Activated T-helper 2 cell treated with anti-CD3 and anti-CD28 coated beads, Interferon-gamma antibody, Interleukin-2, Interleukin-4, amounts not matched to agents 10 μg/mL and 5 μg/mL and 100 μg/mL, durations not matched to agents 14 hours and 24 hours and 36 hours (primary cell): ENCODE data around the gene SLC22A2. TPM values are rescaled to one million over a fixed set of nuclear protein-coding genes. Genes with fewer than 3 reads are reported as not detected.
"Not testable (repeated sequence)": the region's sequence is repeated elsewhere in the genome, so short reads cannot be mapped to it uniquely, and the experiment has no call there.

Experiments
- DNase-seq: peaks from one replicate; pipeline ENCODE4 v3.0.0; 2021; ENCODE audit warnings: low spot score
- H3K27ac Mint-ChIP-seq: one replicate; pipeline ENCODE4 v1.8.0; 2021; ENCODE audit warnings: mixed read lengths
- H3K27me3 Mint-ChIP-seq: one replicate; pipeline ENCODE4 v1.8.0; 2021; ENCODE audit warnings: low read depth, mixed read lengths
- H3K36me3 Mint-ChIP-seq: one replicate; pipeline ENCODE4 v1.8.0; 2021; ENCODE audit warnings: low read depth, mixed read lengths
- H3K4me1 Mint-ChIP-seq: one replicate; pipeline ENCODE4 v1.8.0; 2021; ENCODE audit warnings: low read depth, mixed read lengths
- H3K4me3 Mint-ChIP-seq: one replicate; pipeline ENCODE4 v1.8.0; 2021; ENCODE audit warnings: low read depth, mild to moderate bottlenecking, moderate library complexity, mixed read lengths
- H3K9me3 Mint-ChIP-seq: one replicate; pipeline ENCODE4 v1.8.0; 2021; ENCODE audit warnings: mixed read lengths
- intact Hi-C: fragments of 100-400 bp; cut with micrococcal nuclease; formaldehyde crosslinking; loops from one replicate; pipeline ENCODE4 v1.15.1; 2023
- total RNA-seq: library from RNA; stranded (reverse); gene quantifications from 2 replicates; pipeline ENCODE4 v1.2.3, GENCODE V29; 2022

The SLC22A2 gene
- not detected in 2 replicates for total RNA-seq

- DNase-seq, result no peak
- no peaks in the 10 kb centered on the region for H3K9me3 Mint-ChIP-seq
- H3K27ac Mint-ChIP-seq, result no peak within 1 kb of the TSS
- no peaks in the 10 kb centered on the region for H3K36me3 Mint-ChIP-seq
- no peak within 1 kb of the TSS for H3K4me3 Mint-ChIP-seq
- intact Hi-C loops, result no loop called here
- H3K4me1 Mint-ChIP-seq, result no peaks in the 10 kb centered on the region
- peaks cover 11% of the 10 kb centered on the region for H3K27me3 Mint-ChIP-seq
Observed at GRCh38 chr6:160258346-160259142, at the start of gene SLC22A2. SLC22A2 (minus strand) TSS chr6:160258821; CDS start chr6:160258757, 64 bp downstream.

GRCh38 chr6:160305926-160306713 lies 47.5 kb upstream of the SLC22A2 start:
- no peak overlapping the region for H3K27ac Mint-ChIP-seq
- no peaks in the 10 kb centered on the region for H3K36me3 Mint-ChIP-seq
- no peak overlapping the region for H3K4me3 Mint-ChIP-seq
- H3K9me3 Mint-ChIP-seq, result peaks cover 11% of the 10 kb centered on the region
- H3K27me3 Mint-ChIP-seq, result peaks cover 8% of the 10 kb centered on the region
- H3K4me1 Mint-ChIP-seq, result no peaks in the 10 kb centered on the region
- intact Hi-C loops, result no loop called here
- DNase-seq, result no peak

GRCh38 chr6:160303806-160304205 lies 45.2 kb upstream of the SLC22A2 start:
- intact Hi-C loops, result no loop called here
- no peaks in the 10 kb centered on the region for H3K4me1 Mint-ChIP-seq
- no peak for DNase-seq
- H3K27ac Mint-ChIP-seq, result no peak overlapping the region
- H3K27me3 Mint-ChIP-seq, result peaks cover 8% of the 10 kb centered on the region
- H3K9me3 Mint-ChIP-seq, result peaks cover under 1% of the 10 kb centered on the region
- no peaks in the 10 kb centered on the region for H3K36me3 Mint-ChIP-seq
- H3K4me3 Mint-ChIP-seq, result no peak overlapping the region

DNA sequence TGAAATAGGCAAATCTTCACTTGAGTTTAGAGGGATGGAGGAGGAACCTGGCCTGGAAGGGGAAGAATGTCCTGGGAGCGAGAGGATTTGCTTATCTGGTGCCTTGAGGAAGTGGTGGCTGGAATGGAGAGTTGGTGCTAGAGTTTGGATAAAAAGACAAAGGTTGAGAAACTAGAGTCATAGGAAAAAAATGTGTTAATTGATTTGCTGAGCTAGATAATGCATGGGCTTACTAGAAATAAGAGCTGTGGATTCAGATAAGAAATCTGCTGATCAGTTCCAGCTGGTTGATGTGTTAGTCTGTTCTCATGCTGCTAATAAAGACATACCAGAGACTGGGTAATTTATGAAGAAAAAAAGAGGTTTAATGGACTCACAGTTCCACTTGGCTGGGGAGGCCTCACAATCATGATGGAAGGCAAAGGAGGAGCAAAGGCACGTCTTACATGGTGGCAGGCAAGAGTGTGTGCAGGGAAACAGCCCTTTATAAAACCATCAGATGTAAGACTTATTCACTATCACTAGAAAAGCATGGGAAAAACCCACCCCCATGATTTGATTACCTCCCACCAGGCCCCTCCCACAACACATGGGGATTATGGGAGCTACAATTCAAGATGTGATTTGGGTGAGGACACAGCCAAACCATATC lies 43.9 kb upstream of the SLC22A2 start:
- H3K36me3 Mint-ChIP-seq, H3K27ac Mint-ChIP-seq, H3K9me3 Mint-ChIP-seq, intact Hi-C loops, H3K4me1 Mint-ChIP-seq, H3K27me3 Mint-ChIP-seq, H3K4me3 Mint-ChIP-seq, DNase-seq: not testable (repeated sequence)

DNA sequence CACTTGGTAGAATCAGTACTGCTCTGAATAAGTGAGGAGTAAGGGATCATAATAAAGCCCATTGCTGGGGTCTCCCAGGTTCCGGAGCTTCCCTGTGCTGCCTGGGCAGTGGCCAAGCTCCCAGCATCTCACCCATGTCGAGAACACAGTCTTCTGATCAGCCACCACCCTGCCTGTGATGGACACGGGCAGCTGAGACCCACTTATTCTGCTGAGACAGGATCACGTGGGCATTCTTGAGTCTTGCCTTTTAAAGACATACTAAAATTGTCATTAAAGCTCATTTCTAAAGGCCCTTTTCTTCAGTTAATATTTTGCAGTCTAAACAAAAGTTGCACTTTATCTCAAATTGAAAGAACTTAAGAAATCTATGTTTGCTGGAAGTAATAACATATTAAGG lies 42.7 kb upstream of the SLC22A2 start:
- intact Hi-C loops, result no loop called here
- Mint-ChIP-seq H3K9me3 (no peaks in the 10 kb centered on the region), H3K27me3 (peaks cover 6% of the 10 kb centered on the region), H3K36me3 (no peaks in the 10 kb centered on the region), H3K4me1 (no peaks in the 10 kb centered on the region), H3K4me3 (no peak overlapping the region), H3K27ac (no peak overlapping the region)
- no peak for DNase-seq

GRCh38 chr6:160300076-160300695 lies 41.6 kb upstream of the SLC22A2 start:
- Mint-ChIP-seq H3K27ac (no peak overlapping the region), H3K36me3 (no peaks in the 10 kb centered on the region), H3K9me3 (no peaks in the 10 kb centered on the region), H3K27me3 (peaks cover 4% of the 10 kb centered on the region), H3K4me1 (no peaks in the 10 kb centered on the region), H3K4me3 (no peak overlapping the region)
- DNase-seq, result no peak
- intact Hi-C loops, result no loop called here

DNA sequence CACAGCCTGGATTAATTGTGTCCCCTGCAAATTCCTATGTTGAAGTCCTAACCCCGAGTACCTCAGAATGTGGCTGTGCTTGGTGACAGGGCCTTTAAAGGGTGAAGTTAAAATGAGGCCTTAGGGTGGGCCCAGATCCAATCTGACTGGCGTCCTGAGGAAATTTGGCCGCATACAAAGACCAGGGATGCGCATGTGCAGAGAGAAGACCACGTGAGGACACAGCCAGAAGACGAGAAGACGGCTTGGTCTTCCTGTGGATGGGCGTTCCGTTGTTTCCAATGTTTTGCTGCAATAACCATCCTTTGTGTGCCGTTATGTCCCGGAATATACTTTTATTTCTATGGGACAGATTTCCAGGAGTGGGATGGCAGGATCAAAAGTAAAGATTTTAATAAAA lies 40.9 kb upstream of the SLC22A2 start:
- Mint-ChIP-seq H3K4me1 (no peaks in the 10 kb centered on the region), H3K36me3 (no peaks in the 10 kb centered on the region), H3K27me3 (no peaks in the 10 kb centered on the region), H3K9me3 (no peaks in the 10 kb centered on the region), H3K4me3 (no peak overlapping the region), H3K27ac (no peak overlapping the region)
- intact Hi-C loops, result no loop called here
- DNase-seq, result no peak

DNA sequence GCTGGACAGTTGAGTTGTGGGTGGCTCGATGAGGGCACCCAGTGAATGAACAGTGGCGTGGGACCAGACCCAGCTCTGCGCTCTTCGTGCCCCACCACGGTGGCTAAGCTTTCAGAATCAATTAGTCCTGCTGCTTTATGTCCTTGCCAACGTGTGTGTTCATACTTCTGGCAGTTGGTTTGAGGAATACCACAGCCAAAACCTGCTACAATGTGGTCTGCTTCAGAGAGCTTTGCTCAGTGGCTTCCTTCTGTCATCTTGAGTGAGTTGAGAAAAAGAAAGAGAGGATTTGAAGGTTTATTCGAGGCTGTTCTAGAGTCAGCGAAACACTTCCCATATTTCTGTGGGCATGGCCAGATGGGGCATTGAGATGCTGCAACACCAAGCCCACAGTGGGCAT lies 39.5 kb upstream of the SLC22A2 start:
- no peaks in the 10 kb centered on the region for H3K27me3 Mint-ChIP-seq
- H3K27ac Mint-ChIP-seq, result no peak overlapping the region
- intact Hi-C loops, result no loop called here
- H3K36me3 Mint-ChIP-seq, result no peaks in the 10 kb centered on the region
- H3K4me3 Mint-ChIP-seq, result no peak overlapping the region
- H3K4me1 Mint-ChIP-seq, result no peaks in the 10 kb centered on the region
- H3K9me3 Mint-ChIP-seq, result no peaks in the 10 kb centered on the region
- DNase-seq, result no peak

GRCh38 chr6:160297310-160297709 lies 38.7 kb upstream of the SLC22A2 start:
- no peak overlapping the region for H3K4me3 Mint-ChIP-seq
- no peaks in the 10 kb centered on the region for H3K9me3 Mint-ChIP-seq
- H3K27me3 Mint-ChIP-seq, result no peaks in the 10 kb centered on the region
- H3K27ac Mint-ChIP-seq, result no peak overlapping the region
- no peaks in the 10 kb centered on the region for H3K4me1 Mint-ChIP-seq
- no peak for DNase-seq
- intact Hi-C loops, result no loop called here
- H3K36me3 Mint-ChIP-seq, result no peaks in the 10 kb centered on the region

DNA sequence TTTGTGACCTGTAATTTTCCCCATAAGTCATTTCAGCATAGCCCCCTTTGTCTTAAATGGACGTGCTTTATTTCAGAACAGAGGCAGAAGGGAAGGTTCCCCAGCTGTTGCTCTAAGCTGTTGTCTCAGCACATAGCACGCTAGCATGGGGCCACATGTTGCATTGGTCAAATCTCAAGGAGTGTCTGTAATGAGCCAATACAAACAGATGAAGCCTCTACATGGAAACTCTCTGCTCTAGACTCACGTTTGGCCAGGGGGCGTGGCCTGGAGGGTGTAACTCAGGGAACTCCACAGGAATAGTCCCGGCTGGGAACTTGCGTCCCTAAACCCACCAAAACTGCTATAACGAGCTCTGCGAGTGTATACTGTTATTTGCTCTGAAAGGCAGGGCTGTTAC lies 35.2 kb upstream of the SLC22A2 start:
- no peak for DNase-seq
- Mint-ChIP-seq H3K4me3 (no peak overlapping the region), H3K9me3 (no peaks in the 10 kb centered on the region), H3K36me3 (no peaks in the 10 kb centered on the region), H3K4me1 (no peaks in the 10 kb centered on the region), H3K27me3 (no peaks in the 10 kb centered on the region), H3K27ac (no peak overlapping the region)
- intact Hi-C loops, result no loop called here

DNA sequence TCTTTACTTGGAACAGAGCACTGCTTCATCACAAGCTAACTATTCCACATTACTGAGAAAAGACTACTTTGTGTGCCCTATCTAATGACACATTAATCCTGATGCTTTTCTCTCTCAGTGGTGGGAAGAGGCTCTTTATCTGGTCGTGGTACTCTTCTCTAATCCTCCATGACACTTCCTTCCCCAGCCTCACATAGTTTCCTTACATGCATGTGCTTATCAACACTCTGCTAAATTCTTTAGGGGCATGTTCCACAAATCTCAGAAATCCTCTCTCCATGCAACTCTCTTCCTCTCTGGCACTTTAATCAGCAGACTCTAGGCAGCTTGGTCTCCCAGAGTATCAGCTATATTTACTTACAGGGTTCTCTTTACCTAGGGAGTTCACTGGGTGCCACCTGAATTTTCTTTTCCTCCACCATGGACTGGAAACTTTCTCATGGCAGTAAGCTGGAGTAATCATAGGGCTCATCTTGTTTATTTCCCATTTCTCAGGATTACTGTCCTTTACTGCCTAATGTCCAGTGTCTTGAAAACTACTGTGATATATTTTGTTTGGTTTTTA lies 27.0 kb upstream of the SLC22A2 start:
- Mint-ChIP-seq H3K4me1 (no peaks in the 10 kb centered on the region), H3K27me3 (peaks cover 15% of the 10 kb centered on the region), H3K36me3 (no peaks in the 10 kb centered on the region), H3K9me3 (no peaks in the 10 kb centered on the region), H3K4me3 (no peak overlapping the region), H3K27ac (no peak overlapping the region)
- DNase-seq, result no peak
- intact Hi-C loops, result no loop called here

DNA sequence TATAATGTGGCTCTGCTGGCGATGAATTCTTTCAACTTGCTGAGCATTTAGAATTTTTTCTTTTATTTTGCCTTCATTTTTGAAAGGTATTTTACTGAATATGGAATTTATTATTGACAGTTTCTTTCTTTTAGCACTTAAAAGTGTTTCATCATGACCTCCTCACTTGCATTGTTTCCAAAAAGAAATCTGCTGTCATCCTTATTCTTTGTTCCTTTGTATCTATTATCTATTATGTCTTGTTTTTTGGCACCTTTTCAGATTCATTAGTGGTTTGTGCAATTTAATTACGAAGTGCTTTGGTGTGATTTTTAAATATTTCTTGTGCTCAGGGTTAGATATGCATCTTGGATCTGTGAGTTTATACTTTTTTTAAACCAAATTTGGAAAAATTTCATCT lies 26.0 kb upstream of the SLC22A2 start:
- Mint-ChIP-seq H3K4me3 (no peak overlapping the region), H3K27ac (no peak overlapping the region), H3K4me1 (no peaks in the 10 kb centered on the region), H3K9me3 (no peaks in the 10 kb centered on the region), H3K36me3 (no peaks in the 10 kb centered on the region), H3K27me3 (peaks cover 15% of the 10 kb centered on the region)
- no peak for DNase-seq
- intact Hi-C loops, result no loop called here
